K562 (cell line): Measurements from ENCODE around the gene DYNLT2B. TPM values are rescaled to one million over a fixed set of nuclear protein-coding genes. Genes with fewer than 3 reads are reported as not detected.

Experiments
- ATAC-seq: fragments of 200-7000 bp; cut with Tn5 transposase; 3 replicates; pipeline ENCODE4 v1.9.1; 2020; ENCODE audit warnings: moderate library complexity
- BruUV-seq: library from RNA; stranded (reverse); fragments of 400-500 nt; replicated peaks from 2 replicates; lab custom pipeline; 2021; lab: Mats Ljungman, UMichigan
- CTCF ChIA-PET: fragments of 300-600 bp; formaldehyde crosslinking; extraction: SDS; loops from one replicate; lab custom pipeline; 2021; ENCODE audit warnings: low intra/inter-chr PET ratio; lab: Yijun Ruan, JAX
- POLR2A ChIA-PET: fragments of 300-600, 350-650 bp; sonication (Branson Sonifier 250); formaldehyde crosslinking; extraction: SDS; loops from one replicate; lab custom pipeline; 2021; ENCODE audit warnings: antibody characterized with exemption, inconsistent platforms; lab: Yijun Ruan, JAX
- DNase-seq, 4 experiments: peaks; one replicate each; pipeline versions ENCODE4 v3.0.0 to v3.0.0-alpha.2; 2011 to 2018; ENCODE audit warnings: low spot score in 3 of 4, mixed read lengths in 3 of 4; ENCODE audit errors: extremely low read depth in 1 of 4
- FAIRE-seq: peaks from 2 replicates; lab custom pipeline; 2011; peaks lifted over from hg19 to GRCh38; lab: Jason Lieb, UNC
- H2AFZ ChIP-seq: 2 replicates; pipeline ENCODE4 v1.6.0; 2011; ENCODE audit warnings: low read depth, low read length, control low read depth, inconsistent platforms
- H3K27ac ChIP-seq: fragments of 200-600 bp; 3 replicates; pipeline ENCODE4 v1.8.0; 2011; ENCODE audit warnings: low read depth, mild to moderate bottlenecking, control low read depth, inconsistent platforms, low read length, moderate library complexity, mixed read lengths; ENCODE audit errors: extremely low read depth
- H3K27me3 ChIP-seq, 2 experiments: fragments of 300-600 bp in 1 of 2; 2 replicates in 1 of 2; 3 replicates in 1 of 2; pipeline versions ENCODE4 v1.6.0 to v1.8.0; 2011; ENCODE audit warnings: inconsistent platforms in 2 of 2, low read length in 2 of 2, mild to moderate bottlenecking in 1 of 2, mixed read lengths in 1 of 2, moderate library complexity in 1 of 2; ENCODE audit not compliant: control insufficient read depth in 2 of 2, insufficient read depth in 2 of 2
- H3K36me3 ChIP-seq: fragments of 300-600 bp; 3 replicates; pipeline ENCODE4 v1.8.0; 2011; ENCODE audit warnings: mild to moderate bottlenecking, low read length, inconsistent platforms; ENCODE audit not compliant: control insufficient read depth, insufficient read depth
- H3K4me1 ChIP-seq, 2 experiments: fragments of 200-600 bp in 1 of 2; replicated peaks in 1 of 2; 2 replicates in 1 of 2; 3 replicates in 1 of 2; pipeline versions ENCODE4 v1.5.1 to v1.8.0; 2011; ENCODE audit warnings: inconsistent platforms in 2 of 2, low read length in 2 of 2, mild to moderate bottlenecking in 1 of 2, mixed read lengths in 1 of 2, moderate library complexity in 1 of 2; ENCODE audit not compliant: control insufficient read depth in 2 of 2, insufficient read depth in 2 of 2
- H3K4me2 ChIP-seq: 2 replicates; pipeline ENCODE4 v1.6.1; 2011; ENCODE audit warnings: low read length, control low read depth, inconsistent platforms, mixed read lengths; ENCODE audit not compliant: insufficient read depth
- H3K4me3 ChIP-seq: fragments of 200-600 bp; sonication (generic), shearing (Covaris generic); 2 replicates; pipeline ENCODE4 v1.5.1; 2016; ENCODE audit warnings: control low read depth, inconsistent platforms
- H3K79me2 ChIP-seq: fragments of 200-600 bp; 3 replicates; pipeline ENCODE4 v1.8.0; 2011; ENCODE audit warnings: low read length, inconsistent platforms; ENCODE audit not compliant: control insufficient read depth, insufficient read depth
- H3K9ac ChIP-seq, 2 experiments: 2 replicates each; pipeline versions ENCODE4 v1.6.0 to v1.6.1; 2011; ENCODE audit warnings: low read depth in 2 of 2, low read length in 2 of 2, control low read depth in 1 of 2, inconsistent platforms in 1 of 2, mild to moderate bottlenecking in 1 of 2, mixed read lengths in 1 of 2; ENCODE audit not compliant: insufficient read depth in 1 of 2
- H3K9me1 ChIP-seq: one replicate; pipeline ENCODE4 v1.6.0; 2011; ENCODE audit warnings: inconsistent platforms, mild to moderate bottlenecking, low read length, moderate library complexity; ENCODE audit not compliant: control insufficient read depth, insufficient read depth
- H3K9me3 ChIP-seq: replicated peaks from 2 replicates; pipeline ENCODE4 v1.5.1; 2011; ENCODE audit warnings: low read depth, low read length, inconsistent platforms; ENCODE audit not compliant: control insufficient read depth, insufficient read depth
- H4K20me1 ChIP-seq: replicated peaks from 2 replicates; pipeline ENCODE4 v1.6.1; 2011; ENCODE audit warnings: low read length, inconsistent platforms, mixed read lengths; ENCODE audit not compliant: control insufficient read depth, insufficient read depth
- SPI1 ChIP-seq: IDR thresholded peaks from 2 replicates; pipeline ENCODE4 v1.6.1; 2011; ENCODE audit warnings: low read depth, low read length, control low read depth, borderline replicate concordance
- WGBS: fragments of 100-300 bp; shearing (Covaris generic); methylation state at CpG from one replicate; pipeline ENCODE4 v1.1.6; 2016; ENCODE audit warnings: low coverage, mixed read lengths; ENCODE audit not compliant: insufficient coverage; ENCODE audit errors: missing lambda C conversion rate; 5-methylcytosine and 5-hydroxymethylcytosine counted together
- in situ Hi-C: fragments of 300-500 bp; cut with MboI; formaldehyde crosslinking; loops from 4 replicates; pipeline ENCODE4 v1.15.0; 2018; ENCODE audit warnings: inconsistent platforms, mixed read lengths
- intact Hi-C: fragments of 100-400 bp; cut with micrococcal nuclease; formaldehyde crosslinking; loops from 2 replicates; pipeline ENCODE4 v1.14.2; 2022
- polyA plus RNA-seq, 8 experiments: library from polyadenylated mRNA; depleted of rRNA in 4 of 8; stranded (reverse) in 5 of 8; unstranded in 3 of 8; fragments of >200 nt; fragmentation: Nextera tagmentation in 2 of 8; fragmentation: Illumina TruSeq in 1 of 8; extraction: Ambion mirVana in 2 of 8; extraction: Trizol in 1 of 8; gene quantifications; 2 replicates each; pipeline versions ENCODE4 v1.2.1 to v1.2.3, GENCODE V29; 2011 to 2014; ENCODE audit warnings: inconsistent platforms in 1 of 8, missing spikeins in 1 of 8
- total RNA-seq, 7 experiments: library from RNA; depleted of rRNA in 6 of 7; stranded (reverse); fragments of >200 nt in 6 of 7; fragmentation: Illumina TruSeq in 2 of 7; extraction: Trizol in 2 of 7; gene quantifications; 2 replicates each; pipeline versions ENCODE4 v1.2.1 to v1.2.3, GENCODE V29; 2011 to 2021; ENCODE audit warnings: low replicate concordance in 1 of 7
- TF ChIP-seq, protein P1 (sequence below): sonication (generic); formaldehyde crosslinking; IDR thresholded peaks from 2 replicates; pipeline ENCODE4 v1.8.1; 2023; ENCODE audit warnings: mild to moderate bottlenecking, missing genetic modification reagents

The DYNLT2B gene
- total and polyA plus RNA-seq, 9 of the 15 experiments (the other 6 are each of a cell fraction or from before 2014, with no cell fraction given) = 6.5 to 19.9 (median 8.7) TPM

DNA sequence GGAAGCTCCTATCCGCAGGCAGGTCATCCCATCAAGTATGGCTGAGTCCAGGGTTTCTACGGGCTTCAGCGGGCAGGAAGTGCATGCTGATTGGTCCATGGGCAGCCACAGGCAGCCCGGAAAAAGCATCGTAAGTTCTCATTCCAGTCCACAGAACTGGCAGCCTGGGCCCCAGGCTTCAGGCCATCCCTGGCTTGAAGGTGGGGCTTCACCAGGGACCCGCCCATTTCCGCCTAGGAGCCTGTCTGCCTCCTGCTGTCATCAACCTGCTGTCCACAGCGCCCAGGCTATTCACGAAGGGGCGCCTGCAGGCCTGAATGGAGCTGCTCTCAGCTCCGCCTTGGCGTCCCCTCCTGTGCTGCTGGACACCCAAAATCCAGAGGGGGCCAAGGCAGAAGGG is 44.4 kb downstream of the DYNLT2B start:
- FAIRE-seq (no peak), ATAC-seq (peak; percentile 71), DNase-seq (no peak)
- 0 out of 2 replicates have a peak overlapping the region, but pooled peaks have one; percentile 75 for H3K4me2 ChIP-seq
- no peaks in the 10 kb centered on the region for H3K27me3 ChIP-seq
- CTCF ChIA-PET = no interaction called here
- no peaks in the 10 kb centered on the region for H4K20me1 ChIP-seq
- no peak overlapping the region for H3K4me3 ChIP-seq
- in situ Hi-C loops = no loop called here
- H3K9ac ChIP-seq = peak overlapping the region in 1 of 2 experiments; percentile 84; a peak in 2 of 4 replicates
- H2AFZ ChIP-seq = no peak overlapping the region
- no peaks in the 10 kb centered on the region for H3K9me1 ChIP-seq
- 71% methylated on average over 7 of the region's 12 CpGs for WGBS
- no peak for TF ChIP-seq SPI1
- TF ChIP-seq, protein P1, sequence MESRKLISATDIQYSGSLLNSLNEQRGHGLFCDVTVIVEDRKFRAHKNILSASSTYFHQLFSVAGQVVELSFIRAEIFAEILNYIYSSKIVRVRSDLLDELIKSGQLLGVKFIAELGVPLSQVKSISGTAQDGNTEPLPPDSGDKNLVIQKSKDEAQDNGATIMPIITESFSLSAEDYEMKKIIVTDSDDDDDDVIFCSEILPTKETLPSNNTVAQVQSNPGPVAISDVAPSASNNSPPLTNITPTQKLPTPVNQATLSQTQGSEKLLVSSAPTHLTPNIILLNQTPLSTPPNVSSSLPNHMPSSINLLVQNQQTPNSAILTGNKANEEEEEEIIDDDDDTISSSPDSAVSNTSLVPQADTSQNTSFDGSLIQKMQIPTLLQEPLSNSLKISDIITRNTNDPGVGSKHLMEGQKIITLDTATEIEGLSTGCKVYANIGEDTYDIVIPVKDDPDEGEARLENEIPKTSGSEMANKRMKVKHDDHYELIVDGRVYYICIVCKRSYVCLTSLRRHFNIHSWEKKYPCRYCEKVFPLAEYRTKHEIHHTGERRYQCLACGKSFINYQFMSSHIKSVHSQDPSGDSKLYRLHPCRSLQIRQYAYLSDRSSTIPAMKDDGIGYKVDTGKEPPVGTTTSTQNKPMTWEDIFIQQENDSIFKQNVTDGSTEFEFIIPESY (CRISPR knock-in tag) = peak; percentile 99
- H3K9me3 ChIP-seq = no peaks in the 10 kb centered on the region; the same call in 1 of the 2 replicates
- POLR2A ChIA-PET = interaction anchor here (1.0 to 2.7 kb wide), 4 partner anchors 8 to 181 kb away, joined by 3 to 18 read pairs (median 5); no protein-coding TSS in a partner anchor
- peaks cover 24 to 34% of the 10 kb centered on the region in 2 experiments for H3K4me1 ChIP-seq
- peaks cover 70% of the 10 kb centered on the region for H3K79me2 ChIP-seq
- H3K27ac ChIP-seq = peak overlapping the region; percentile 66; the same call in 2 of the 3 replicates
- BruUV-seq = no TSS peak
- intact Hi-C loops = loop anchor here (5.0 kb wide), 1 partner anchor 159 kb away; the partner anchor contains the start of gene UBXN7
- peaks cover 32% of the 10 kb centered on the region; the same call in 2 of the 3 replicates for H3K36me3 ChIP-seq
